Activated gamma-delta T cell (primary cell): ENCODE data around the gene OTOS.

Experiments used
- DNase-seq: peaks from one replicate; lab custom pipeline; 2025; lab: John Stamatoyannopoulos, UW

The OTOS gene

DNA sequence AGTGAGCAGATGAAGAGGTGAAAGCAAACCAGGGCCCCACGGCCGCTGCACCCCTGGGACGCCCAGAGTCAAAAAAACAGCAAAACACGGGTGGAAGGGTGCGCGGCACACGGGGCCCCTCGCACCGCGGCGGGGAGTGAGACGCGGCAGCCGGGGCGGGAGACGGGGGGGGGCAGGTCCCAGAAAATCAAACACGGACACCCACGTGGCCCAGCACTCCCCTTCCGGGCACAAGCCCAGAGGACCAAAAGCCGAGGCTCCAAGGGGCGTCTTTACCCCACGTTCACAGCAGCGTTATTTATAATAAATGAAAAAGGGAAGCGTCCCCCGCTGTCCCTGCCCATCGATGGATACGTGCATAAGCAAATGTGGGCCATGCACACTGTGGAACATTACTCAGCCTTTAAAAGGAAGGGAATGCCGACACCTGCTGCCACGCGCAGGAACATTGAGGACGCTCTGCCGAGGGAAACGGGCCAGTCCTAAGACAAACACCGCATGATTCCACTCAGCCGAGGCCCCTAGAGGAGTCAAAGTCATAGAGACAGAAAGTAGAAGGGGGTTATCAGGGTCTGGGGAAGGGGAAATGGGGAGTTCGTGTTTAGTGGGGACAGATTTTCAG, 3.7 kb downstream of the OTOS start:
- no peak for DNase-seq

DNA sequence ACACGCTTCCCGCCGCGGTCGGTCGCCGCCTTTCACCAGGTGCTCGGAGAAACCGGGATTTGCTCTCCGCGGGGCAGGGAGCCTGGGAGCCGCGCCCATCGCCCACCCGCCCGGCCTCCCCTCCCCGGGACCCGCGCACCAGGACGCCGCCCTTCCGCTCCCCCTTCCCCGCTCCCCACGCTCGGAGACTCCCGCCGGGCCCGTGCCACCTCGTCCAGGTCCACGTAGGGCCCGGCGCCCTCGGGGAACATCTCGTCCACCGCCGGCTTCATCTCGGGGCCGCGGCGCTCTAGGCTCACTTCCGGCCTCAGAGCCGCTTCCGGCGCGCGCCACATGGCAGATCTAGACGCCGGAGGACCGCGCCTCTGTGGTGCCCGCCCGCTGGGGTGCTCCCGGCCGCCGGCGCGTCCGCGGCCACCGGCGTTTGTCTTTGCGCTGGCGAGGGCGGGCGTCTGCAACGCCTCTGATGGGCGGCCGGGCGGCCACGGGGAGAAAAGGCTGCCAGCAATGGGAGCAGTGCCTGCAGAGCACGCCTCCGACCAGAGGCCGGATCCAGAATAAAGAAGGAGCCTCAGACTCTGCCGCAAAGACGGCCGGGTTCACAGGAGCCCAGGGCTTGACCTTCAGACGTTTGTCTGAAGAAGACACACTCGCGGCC, 4.3 kb downstream of the OTOS start, which contains the start of gene COPS9:
Gene COPS9, minus strand, starts transcription at position 293 of the 658 bp plus-strand sequence. Its CDS starts 21 bp downstream, at position 272.
- DNase-seq = peak; percentile 77

DNA sequence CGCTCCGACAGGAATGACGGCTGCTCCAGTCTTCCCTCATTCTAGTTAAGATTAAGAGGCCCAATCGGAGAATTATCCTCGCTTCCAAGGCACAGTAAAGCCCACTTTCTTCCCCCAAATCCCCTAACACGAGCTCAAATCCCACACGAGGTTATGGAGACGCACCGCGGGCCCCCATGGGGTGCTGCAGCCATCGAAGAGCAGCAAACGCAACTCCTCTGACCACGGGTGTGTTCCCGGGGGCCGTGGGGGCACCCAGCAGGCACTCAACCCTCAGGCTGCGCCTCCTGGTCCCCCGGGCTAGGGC, 4.8 kb downstream of the OTOS start:
- no peak for DNase-seq

DNA sequence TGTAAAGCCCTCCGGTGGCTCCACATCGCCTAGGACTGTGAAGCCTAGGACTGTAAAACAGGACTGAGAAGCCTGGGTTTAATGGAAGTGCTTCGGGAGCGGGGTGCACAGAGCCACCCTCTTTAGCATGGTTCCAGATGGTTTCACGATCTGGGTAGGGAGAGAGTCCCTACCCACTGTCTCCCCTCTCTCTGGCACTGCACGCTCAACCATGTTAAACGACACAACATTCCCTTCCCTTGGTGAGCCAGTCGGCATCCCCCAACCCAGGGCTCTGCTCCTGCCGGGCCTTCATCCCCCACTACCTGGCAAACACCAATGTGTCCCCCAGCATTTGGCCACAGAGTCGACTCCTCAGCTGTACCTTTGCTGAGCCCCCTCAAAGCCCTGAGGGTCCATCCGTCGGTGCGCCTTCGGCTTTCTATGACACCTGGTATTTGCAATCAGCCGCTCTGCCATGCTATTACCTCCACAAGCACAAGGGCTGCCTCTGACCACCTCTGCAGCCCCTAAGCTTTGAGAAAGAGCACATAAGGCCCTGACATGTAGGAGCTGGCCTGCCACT, 5.4 kb downstream of the OTOS start:
- DNase-seq = no peak

DNA sequence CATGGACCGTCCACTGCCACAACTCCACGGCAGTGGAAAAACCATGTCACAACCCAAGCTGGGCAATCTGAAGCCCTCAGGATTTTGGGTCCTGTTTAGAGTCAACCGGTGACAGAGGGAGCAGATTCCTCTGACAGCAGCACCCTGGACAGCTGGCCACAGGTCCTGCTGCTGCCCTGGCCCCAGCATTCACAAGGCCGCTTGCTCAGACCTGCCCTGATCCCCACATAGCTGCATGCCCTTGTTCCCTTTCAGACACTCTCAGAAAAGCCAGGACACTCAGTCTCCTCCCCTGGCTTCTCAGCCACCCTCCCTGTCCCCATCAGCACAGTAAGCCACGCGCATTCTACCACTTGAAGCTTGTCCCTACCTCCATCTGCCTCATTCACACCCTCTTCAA, 6.0 kb downstream of the OTOS start:
- no peak for DNase-seq

DNA sequence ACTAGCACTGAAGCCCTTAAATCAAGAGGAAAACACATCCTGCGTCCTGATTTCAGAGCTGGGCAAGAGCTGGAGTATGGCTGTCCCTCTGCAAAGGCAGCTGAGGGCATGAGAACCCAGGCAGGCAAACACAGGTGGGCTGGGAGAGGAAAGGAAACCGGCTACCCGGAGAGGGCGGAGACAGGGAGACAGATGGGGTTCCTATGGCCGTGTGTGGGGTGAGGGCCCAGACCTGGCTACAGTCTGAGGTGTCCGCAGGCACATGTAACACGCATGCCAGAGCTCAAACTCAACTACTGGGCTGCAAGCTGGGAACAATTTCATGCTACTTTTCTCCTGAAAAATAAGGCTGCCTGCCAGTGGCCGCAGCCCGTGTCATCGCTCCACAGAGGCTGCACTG, 7.1 kb downstream of the OTOS start:
- no peak for DNase-seq

DNA sequence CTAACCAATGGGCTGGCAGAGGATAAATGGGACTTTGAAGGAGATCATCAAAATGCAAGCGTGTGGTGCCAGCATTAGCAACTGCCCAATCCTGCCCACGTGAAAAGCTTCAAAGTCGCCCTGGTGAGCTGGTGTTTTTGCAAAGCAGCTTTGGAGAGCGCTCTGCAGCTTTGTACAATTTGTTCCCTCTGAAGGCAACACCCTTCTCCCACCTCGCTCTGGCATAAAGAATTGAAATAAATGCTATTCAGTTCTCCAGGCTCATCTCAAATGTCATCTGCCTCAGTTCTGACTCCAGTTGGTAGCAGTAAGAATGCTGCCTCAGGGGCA, 7.8 kb downstream of the OTOS start:
- no peak for DNase-seq

DNA sequence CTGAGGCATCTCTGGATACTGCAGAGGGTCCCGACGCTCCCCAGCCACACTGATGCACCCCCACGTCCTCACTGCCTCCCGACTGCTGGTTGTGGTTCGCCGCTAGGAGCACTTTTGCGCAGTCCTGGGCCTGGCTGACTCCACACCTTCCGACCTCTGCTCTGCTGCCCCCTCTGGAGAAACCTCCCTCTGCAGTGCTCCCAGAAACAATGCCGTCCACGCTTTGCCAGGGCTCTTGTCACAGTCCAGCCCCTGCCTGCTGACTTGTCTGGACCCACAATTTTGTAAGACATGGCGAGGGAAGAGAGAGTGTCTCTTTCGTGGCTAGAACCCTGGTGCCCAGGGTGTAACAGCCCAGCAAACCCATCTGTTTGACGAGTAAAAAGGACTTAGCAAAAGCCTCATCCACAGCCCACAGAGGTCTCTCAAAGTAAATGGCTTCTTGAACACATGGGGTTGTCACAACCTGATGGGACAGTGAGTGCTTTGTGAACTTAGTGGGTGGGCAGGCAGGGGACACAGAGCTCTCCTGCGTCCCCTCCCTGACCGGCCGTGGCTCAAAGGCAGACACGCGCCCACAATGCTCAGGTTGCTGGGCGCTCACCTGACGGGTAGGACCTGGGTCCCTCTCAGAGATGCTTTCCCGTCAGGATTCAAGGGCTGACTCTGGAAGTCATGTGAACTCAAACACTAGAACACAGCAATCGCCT, 8.4 kb downstream of the OTOS start:
- no peak for DNase-seq

DNA sequence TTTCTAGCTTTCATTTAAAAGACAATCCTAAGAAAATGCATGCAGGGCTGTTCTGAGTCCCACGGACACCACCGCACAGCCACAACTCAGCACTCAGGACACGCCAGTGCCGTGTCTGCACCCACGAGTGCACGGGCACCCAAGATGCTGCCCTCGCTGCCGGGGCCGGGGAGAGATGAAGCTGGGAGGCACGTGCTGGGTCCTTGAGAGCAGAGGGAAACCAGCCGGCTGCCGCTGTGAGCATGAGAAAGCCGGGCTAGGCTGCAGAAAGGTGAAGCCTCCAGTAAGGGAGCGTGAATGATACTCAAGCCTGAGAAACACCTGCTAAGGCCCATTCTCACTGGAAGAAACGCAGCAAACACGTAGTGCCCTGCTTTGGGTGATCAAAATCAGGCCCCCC, 9.2 kb downstream of the OTOS start:
- no peak for DNase-seq

DNA sequence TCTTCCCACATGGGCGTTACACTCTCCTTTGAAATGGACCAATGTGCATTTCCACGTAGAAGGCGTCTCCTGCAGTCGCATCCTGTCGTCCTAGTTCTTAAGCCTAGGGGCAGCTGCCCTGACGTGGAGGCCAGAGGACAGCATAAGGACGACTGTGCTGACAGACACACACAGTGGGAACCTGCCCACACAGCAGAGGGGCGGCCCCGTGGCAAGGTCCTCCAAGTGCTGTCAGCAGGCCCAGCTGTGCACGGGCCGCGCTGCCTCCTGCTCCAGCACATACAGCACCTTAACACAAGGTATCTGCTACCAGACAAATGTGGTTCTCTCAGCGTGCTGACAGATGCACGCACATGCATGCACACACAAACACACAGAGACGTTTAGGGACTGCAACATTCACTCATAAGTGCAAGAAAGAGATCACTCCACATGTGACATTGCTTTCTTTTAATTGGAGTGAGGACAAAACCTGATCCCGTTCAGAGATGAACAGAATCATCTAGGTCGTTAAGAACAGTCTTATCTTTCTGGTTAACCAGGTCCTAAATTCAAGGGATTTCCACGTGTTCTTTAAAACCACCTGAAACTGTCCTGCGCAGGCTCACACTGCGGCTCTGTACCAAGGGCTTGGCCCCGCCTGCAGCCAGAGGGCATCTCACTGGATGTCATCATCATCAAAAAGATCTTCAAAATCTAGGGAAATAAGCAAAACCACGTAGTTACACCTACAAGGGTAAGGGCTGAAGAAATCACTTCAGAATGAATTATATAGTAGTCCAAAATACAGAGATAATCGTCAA, 9.9 kb downstream of the OTOS start:
- DNase-seq = no peak

DNA sequence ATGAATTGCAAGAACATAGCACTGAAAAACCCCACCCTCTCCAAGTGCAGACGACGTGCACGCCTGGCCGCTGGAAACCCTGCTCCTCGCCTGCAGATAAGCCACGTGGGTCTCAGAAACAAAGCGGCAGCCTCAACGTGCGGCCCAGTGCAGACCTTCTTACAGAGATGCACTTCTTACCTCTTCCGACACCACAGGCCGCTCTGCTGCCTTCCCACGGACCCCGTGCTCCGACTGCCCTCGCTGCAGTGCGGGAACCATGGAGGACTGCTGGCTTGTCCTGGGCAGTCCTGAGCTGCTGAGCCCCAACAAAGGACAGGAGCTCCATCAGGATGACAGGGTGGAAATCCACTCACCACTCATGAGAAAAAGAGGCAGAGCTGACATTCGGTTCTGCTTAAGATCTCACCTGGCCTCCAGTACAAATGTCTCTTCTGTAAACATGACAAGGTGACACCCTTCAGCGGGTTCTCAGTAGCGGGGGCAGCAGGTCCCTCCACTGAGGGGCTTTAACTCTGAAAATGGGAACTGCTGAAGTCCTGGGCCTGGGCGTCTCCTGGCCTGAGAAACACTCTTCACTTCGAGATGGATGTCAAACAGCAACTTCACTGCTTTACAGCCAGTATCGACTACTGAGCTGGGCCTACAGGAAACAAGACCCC, 10.6 kb downstream of the OTOS start:
- DNase-seq = no peak

DNA sequence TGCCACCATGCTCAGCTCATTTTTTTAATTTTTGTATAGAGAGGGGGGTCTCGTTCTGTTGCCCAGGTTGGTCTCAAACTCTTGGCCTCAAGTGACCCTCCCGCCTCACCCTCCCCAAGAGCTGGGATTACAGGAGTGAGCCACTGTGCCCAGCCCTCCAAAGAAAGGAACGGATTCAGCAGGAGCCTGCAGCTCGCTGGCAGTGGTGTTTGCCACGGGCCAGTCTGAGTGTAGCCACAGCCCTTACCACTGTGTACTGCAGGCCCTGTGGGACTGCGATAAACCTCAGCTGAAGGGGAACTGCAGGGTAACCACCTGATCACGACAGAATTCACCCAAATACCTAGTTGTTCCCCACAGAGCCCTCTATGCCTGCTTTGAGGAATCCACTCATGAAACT, 11.1 kb downstream of the OTOS start:
- DNase-seq = no peak

DNA sequence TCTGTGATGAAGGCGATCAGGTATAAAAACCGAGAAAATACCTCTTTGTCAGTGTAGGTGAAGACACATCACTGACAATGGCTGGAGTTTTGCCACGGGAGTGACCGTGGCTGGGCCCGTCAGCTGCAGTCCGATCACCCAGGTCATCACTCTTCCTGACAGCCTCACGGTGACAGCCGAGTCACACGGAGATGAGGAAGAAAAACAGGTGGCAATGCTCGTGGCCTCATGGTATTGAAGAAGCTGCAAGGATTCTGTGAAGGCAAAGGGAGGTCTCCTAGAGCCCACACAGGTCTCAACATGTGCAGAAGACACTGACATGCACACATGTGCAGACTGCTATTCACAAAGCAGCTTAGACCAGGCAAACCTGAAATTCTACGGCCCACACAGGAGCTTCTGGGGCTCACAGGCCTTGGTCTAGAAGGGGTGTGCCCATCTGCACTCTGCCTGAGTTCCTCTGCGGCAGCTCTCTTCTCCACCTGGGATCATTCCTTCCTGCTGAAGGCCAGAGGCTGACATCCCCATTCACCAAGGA, 11.8 kb downstream of the OTOS start:
- no peak for DNase-seq

DNA sequence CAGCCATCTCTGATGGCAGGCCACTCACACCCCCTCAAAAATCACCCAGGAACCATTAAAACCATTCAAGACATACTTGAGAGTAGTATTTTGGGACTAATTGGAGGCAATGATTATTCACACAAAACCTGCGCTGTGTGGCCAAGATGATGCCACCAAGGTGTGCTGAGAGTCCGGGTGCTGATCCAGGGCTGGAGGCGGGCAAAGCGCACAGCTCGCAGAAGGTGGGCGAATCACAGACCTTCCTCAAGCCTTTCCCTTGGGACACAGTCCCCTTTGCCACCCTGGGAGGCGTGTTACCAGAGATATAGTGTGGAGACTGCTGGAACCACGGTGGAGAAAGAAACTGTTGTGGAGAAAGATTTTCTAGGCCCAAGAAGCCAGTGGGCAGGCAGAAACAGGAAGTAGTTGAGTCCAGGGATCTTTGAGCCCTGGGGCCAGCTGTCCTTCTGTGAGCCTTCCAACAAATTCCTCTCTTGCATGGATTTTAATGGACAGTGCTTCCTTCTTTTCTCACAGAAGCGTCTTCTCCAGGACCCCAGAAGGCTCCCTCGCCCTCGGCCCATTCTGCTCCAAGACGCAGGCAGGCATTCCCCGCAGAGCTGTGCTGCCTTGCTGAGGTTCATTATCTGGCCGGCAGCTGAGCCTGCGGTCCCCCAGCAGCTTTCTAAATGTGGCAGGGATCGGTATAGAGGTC, 12.4 kb downstream of the OTOS start:
- DNase-seq = no peak

DNA sequence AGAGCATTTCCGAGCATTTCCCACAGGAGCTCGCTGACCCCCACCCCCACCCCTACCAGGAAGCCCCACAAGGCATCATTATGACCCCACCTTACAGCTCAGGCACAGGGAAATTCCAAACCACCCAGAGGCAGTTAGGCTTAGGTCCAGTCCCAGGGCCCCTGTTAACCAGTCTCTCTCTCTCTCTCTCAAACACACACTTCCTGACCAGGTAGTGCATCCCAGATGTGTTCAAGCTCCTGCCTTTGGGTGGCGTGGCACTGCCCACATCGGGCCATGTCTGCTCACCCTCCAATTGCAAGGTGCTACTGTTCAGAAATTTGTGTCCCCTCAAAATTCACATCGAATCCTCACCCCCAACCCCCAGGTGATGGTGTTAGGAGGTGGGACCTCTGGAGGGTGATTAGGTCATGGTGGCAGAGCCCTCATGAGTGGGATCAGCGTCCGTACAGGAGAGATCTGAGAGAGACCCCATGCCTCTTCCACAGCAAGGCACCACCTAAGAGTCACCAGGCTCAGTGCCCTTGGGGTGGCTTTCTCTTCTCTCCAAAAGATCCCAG, 13.2 kb downstream of the OTOS start:
- no peak for DNase-seq

DNA sequence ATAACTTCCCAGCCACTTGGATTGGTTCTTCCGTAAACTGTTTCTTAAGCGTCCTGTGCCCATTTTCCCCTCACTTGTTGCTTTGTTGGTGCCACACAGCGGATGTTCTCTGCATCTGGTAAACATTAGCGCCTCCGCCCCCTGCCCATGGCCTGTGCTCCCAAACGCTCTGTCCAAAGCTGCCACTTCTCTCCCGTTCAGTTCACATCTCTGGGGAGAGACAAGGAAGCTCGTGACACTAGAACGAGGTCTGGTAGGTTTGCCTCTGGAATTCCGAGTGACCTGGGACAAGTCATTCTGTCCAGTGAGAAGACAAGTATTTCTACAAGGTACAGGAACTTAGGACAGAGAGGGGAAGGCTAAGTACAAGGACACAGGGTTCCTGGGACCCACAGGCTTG, 13.7 kb downstream of the OTOS start:
- DNase-seq = no peak

DNA sequence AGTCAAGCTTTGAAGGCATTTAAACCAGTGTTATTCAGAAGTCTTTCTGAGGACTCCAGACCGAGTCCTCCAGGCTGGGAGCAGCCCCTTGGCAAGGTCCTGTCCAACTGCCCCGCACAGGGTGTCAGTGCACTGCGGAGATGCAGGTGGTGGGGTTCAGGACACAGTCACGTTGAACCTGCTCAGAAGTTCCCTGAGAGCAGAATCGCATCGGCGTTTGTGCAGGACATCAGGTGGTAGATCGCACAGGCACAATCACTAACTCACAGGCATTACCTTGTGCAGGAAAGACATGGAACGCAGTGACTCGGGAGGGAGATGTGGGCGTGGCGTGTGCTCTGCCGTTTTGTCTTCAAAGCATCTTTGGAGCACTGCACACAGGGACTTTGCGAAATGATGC, 14.7 kb downstream of the OTOS start:
- no peak for DNase-seq

DNA sequence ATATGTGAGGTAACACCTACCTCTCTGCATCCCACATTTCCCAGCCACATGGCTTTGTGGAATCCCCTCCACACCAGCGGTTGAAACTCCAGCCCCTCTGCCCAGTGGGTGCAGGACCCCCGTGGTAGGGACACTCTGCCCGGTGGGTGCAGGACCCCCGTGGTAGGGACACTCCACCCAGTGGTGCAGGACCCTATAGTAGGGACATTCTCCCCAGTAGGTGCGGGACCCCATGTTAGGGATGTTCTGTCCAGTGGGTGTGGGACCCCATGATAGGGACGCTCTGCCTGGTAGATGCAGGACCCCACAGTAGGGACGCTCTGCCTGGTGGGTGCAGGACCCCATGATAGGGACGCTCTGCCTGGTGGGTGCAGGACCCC, 15.8 kb downstream of the OTOS start:
- DNase-seq = no peak

DNA sequence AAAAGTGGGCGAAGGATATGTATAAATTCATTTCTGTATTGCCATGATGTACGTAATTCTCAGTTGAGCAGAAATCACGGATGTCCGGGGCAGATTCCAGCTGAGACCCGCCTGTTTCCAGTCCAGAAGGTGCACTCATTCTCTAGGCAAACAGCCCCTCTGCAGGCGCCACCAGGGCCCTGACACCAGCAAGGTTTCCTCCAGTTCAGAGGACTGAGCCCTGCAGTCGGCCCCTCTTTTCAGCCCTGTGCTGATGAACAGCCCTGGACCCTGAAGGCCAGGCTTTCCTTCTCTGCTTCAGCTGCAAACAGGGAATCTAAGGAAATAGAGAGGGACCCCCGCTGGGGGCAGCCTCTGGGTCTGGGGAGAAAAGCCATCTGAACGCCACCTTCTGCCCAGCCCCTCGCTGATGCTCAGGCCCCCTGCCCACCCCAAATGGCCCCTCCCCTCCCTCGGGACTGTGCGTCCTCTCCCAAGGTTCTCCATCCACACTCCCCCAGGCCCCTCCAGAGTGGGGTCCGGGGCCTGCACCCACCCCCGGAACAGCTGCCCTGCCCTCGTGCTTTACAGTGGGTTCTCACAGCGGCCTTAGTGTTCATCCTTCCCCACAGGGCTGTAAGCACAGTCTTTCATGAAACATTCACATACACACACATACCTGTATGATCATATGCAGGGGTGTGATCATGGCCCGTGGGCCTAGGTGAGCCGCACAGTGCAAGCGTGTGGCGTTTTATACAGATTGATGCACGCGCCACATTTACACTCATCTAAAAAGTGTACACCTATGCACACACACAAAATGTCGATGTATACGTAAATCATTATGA, 16.4 kb downstream of the OTOS start:
- DNase-seq = no peak

DNA sequence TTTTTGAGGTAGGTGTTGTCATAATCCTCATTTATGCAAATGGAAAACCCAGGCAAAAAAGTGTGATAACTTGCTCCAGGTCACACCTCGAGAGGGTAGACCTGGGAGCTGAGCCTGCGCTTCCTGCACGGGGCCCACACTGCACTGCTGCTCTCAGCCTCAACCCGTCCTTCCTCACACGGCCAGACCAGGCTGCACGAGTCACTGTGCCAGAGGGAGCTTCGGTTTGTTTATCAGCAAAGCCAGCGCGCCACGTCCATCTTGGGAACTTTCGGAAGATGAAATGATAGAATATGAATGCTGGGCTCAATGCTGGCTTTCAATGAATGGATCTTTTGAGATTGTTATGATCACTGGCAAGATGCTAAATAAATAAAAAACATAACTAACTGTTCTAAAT, 18.8 kb downstream of the OTOS start:
- DNase-seq = no peak
